HEK293 (cell line): Measurements from ENCODE around the gene CDO1.

ENCODE experiments used
- CTCF ChIA-PET: fragments of 350-600 bp; formaldehyde crosslinking; extraction: SDS; loops from one replicate; lab custom pipeline; 2021; ENCODE audit warnings: antibody characterized with exemption; lab: Yijun Ruan, JAX
- POLR2A ChIA-PET: fragments of 300-600 bp; formaldehyde crosslinking; extraction: SDS; loops from one replicate; lab custom pipeline; 2020; ENCODE audit warnings: antibody characterized with exemption, inconsistent platforms; lab: Yijun Ruan, JAX
- H3K27ac ChIP-seq: fragments of 200-500 bp; sonication (Bioruptor generic); 2 replicates; pipeline ENCODE4 v1.5.1; 2014; ENCODE audit warnings: low read depth, low read length, control low read depth, inconsistent platforms; ENCODE audit errors: extremely low read depth
- H3K36me3 ChIP-seq, 2 experiments: fragments of 200-500 bp in 1 of 2; sonication (Bioruptor generic) in 1 of 2; 1 replicate in 1 of 2; 2 replicates in 1 of 2; pipeline ENCODE4 v1.5.1; 2014 to 2017; ENCODE audit warnings: inconsistent platforms in 2 of 2, low read length in 2 of 2; ENCODE audit not compliant: control insufficient read depth in 2 of 2, insufficient read depth in 1 of 2
- H3K4me1 ChIP-seq: fragments of 200-500 bp; sonication (Bioruptor generic); 2 replicates; pipeline ENCODE4 v1.5.1; 2014; ENCODE audit warnings: mild to moderate bottlenecking, low read length, inconsistent platforms; ENCODE audit not compliant: control insufficient read depth, insufficient read depth
- H3K4me3 ChIP-seq: 2 replicates; pipeline ENCODE4 v1.5.1; 2011; ENCODE audit warnings: low read depth, mild to moderate bottlenecking, control low read depth, low read length, moderate library complexity
- H3K9me3 ChIP-seq: fragments of 200-500 bp; sonication (Bioruptor generic); 2 replicates; pipeline ENCODE4 v1.5.1; 2014; ENCODE audit warnings: low read depth, low read length, inconsistent platforms; ENCODE audit not compliant: control insufficient read depth, insufficient read depth
- BCL11A ChIP-seq: fragments of 450-650 bp; formaldehyde crosslinking; IDR thresholded peaks from 2 replicates; pipeline ENCODE4 v1.5.1; 2016; ENCODE audit warnings: low read depth, missing biosample characterization, missing genetic modification characterization
- CTCF ChIP-seq: fragments of 450-650 bp; formaldehyde crosslinking; IDR thresholded peaks from 2 replicates; pipeline ENCODE4 v1.5.1; 2016; ENCODE audit warnings: missing biosample characterization, missing genetic modification characterization
- EGR2 ChIP-seq: fragments of 450-650 bp; formaldehyde crosslinking; IDR thresholded peaks from 2 replicates; pipeline ENCODE4 v1.5.1; 2016; ENCODE audit warnings: low read depth, missing biosample characterization, missing genetic modification characterization
- FEZF1 ChIP-seq: fragments of 450-650 bp; formaldehyde crosslinking; IDR thresholded peaks from 2 replicates; pipeline ENCODE4 v1.5.1; 2016; ENCODE audit warnings: missing biosample characterization, missing genetic modification characterization
- GLIS1 ChIP-seq: fragments of 450-650 bp; formaldehyde crosslinking; IDR thresholded peaks from 2 replicates; pipeline ENCODE4 v1.5.1; 2016; ENCODE audit warnings: missing biosample characterization, missing genetic modification characterization
- KLF1 ChIP-seq: fragments of 450-650 bp; formaldehyde crosslinking; IDR thresholded peaks from 2 replicates; pipeline ENCODE4 v1.5.1; 2016; ENCODE audit warnings: missing biosample characterization, missing genetic modification characterization
- KLF17 ChIP-seq: fragments of 450-650 bp; formaldehyde crosslinking; IDR thresholded peaks from 2 replicates; pipeline ENCODE4 v1.5.1; 2016; ENCODE audit warnings: missing biosample characterization, missing genetic modification characterization
- KLF8 ChIP-seq: fragments of 450-650 bp; formaldehyde crosslinking; IDR thresholded peaks from 2 replicates; pipeline ENCODE4 v1.5.1; 2016; ENCODE audit warnings: missing biosample characterization, missing genetic modification characterization
- ZBTB17 ChIP-seq: fragments of 450-650 bp; formaldehyde crosslinking; IDR thresholded peaks from 2 replicates; pipeline ENCODE4 v1.5.1; 2016; ENCODE audit warnings: missing biosample characterization, missing genetic modification characterization
- ZBTB20 ChIP-seq: fragments of 450-650 bp; formaldehyde crosslinking; IDR thresholded peaks from 2 replicates; pipeline ENCODE4 v1.5.1; 2016; ENCODE audit warnings: missing biosample characterization, missing genetic modification characterization
- ZFP3 ChIP-seq: fragments of 450-650 bp; formaldehyde crosslinking; IDR thresholded peaks from 2 replicates; pipeline ENCODE4 v1.5.1; 2016; ENCODE audit warnings: low read depth, missing biosample characterization, missing genetic modification characterization
- ZNF10 ChIP-seq: fragments of 450-650 bp; formaldehyde crosslinking; IDR thresholded peaks from 2 replicates; pipeline ENCODE4 v1.5.1; 2017; ENCODE audit warnings: missing biosample characterization, missing genetic modification characterization
- ZNF155 ChIP-seq: fragments of 450-650 bp; formaldehyde crosslinking; IDR thresholded peaks from 2 replicates; pipeline ENCODE4 v1.5.1; 2016; ENCODE audit warnings: missing biosample characterization, missing genetic modification characterization
- ZNF26 ChIP-seq: fragments of 450-650 bp; formaldehyde crosslinking; IDR thresholded peaks from 2 replicates; pipeline ENCODE4 v1.5.1; 2016; ENCODE audit warnings: missing biosample characterization, missing genetic modification characterization
- ZNF423 ChIP-seq: fragments of 450-650 bp; formaldehyde crosslinking; IDR thresholded peaks from 2 replicates; pipeline ENCODE4 v1.5.1; 2016; ENCODE audit warnings: missing biosample characterization, missing genetic modification characterization
- ZNF426 ChIP-seq: fragments of 450-650 bp; formaldehyde crosslinking; IDR thresholded peaks from 2 replicates; pipeline ENCODE4 v1.5.1; 2017; ENCODE audit warnings: missing biosample characterization, missing genetic modification characterization, mild to moderate bottlenecking, inconsistent platforms, moderate library complexity
- ZNF549 ChIP-seq: fragments of 450-650 bp; IDR thresholded peaks from 2 replicates; pipeline ENCODE4 v1.5.1; 2018; ENCODE audit warnings: missing biosample characterization, missing genetic modification characterization, mild to moderate bottlenecking, inconsistent platforms, moderate library complexity
- ZNF558 ChIP-seq: fragments of 450-650 bp; formaldehyde crosslinking; IDR thresholded peaks from 2 replicates; pipeline ENCODE4 v1.5.1; 2016; ENCODE audit warnings: missing biosample characterization, missing genetic modification characterization
- ZNF561 ChIP-seq: fragments of 450-650 bp; IDR thresholded peaks from 2 replicates; pipeline ENCODE4 v1.5.1; 2018; ENCODE audit warnings: missing biosample characterization, missing genetic modification characterization, borderline replicate concordance
- ZNF580 ChIP-seq: fragments of 450-650 bp; formaldehyde crosslinking; IDR thresholded peaks from 2 replicates; pipeline ENCODE4 v1.5.1; 2016; ENCODE audit warnings: missing biosample characterization, missing genetic modification characterization
- ZNF692 ChIP-seq: fragments of 450-650 bp; formaldehyde crosslinking; IDR thresholded peaks from 2 replicates; pipeline ENCODE4 v1.5.1; 2016; ENCODE audit warnings: missing biosample characterization, missing genetic modification characterization
- ZNF704 ChIP-seq: fragments of 450-650 bp; formaldehyde crosslinking; IDR thresholded peaks from 2 replicates; pipeline ENCODE4 v1.5.1; 2016; ENCODE audit warnings: missing biosample characterization, missing genetic modification characterization
- ZNF785 ChIP-seq: fragments of 450-650 bp; formaldehyde crosslinking; IDR thresholded peaks from 2 replicates; pipeline ENCODE4 v1.5.1; 2016; ENCODE audit warnings: missing biosample characterization, missing genetic modification characterization
- ZNF830 ChIP-seq: fragments of 450-650 bp; IDR thresholded peaks from 2 replicates; pipeline ENCODE4 v1.5.0; 2018; ENCODE audit warnings: missing biosample characterization, missing genetic modification characterization, low read depth, mild to moderate bottlenecking, moderate library complexity
- ZSCAN4 ChIP-seq: fragments of 450-650 bp; formaldehyde crosslinking; IDR thresholded peaks from 2 replicates; pipeline ENCODE4 v1.5.1; 2017; ENCODE audit warnings: missing biosample characterization, missing genetic modification characterization

Gene CDO1

GRCh38 chr5:115842952-115843351 is 26.5 kb upstream of the CDO1 start (continued):
- TF ChIP-seq ZBTB20 (tag by site-specific recombination) (no peak), ZBTB17 (tag by site-specific recombination) (no peak), KLF1 (no peak), EGR2 (tag by site-specific recombination) (no peak), ZNF704 (tag by site-specific recombination) (no peak), ZNF426 (tag by site-specific recombination) (no peak), ZNF549 (tag by site-specific recombination) (no peak), KLF8 (no peak), ZFP3 (tag by site-specific recombination) (no peak), ZNF830 (tag by site-specific recombination) (no peak), KLF17 (tag by site-specific recombination) (no peak), ZNF692 (tag by site-specific recombination) (no peak), ZNF10 (tag by site-specific recombination) (no peak), ZSCAN4 (tag by site-specific recombination) (no peak), ZNF561 (tag by site-specific recombination) (no peak)

- CTCF ChIA-PET = interaction anchor here (1.0 to 1.6 kb wide), 4 partner anchors 31 to 225 kb away, joined by 3 to 9 read pairs (median 5); no protein-coding TSS in a partner anchor
- 0 out of 2 replicates have a peak, but pooled peaks have one; percentile 12 for TF ChIP-seq KLF17 (tag by site-specific recombination)
- TF ChIP-seq EGR2 (tag by site-specific recombination) = peak; percentile 80
- no peak for TF ChIP-seq ZNF155 (tag by site-specific recombination)
- 0 out of 2 replicates have a peak, but pooled peaks have one; percentile 4 for TF ChIP-seq KLF1
- no peak for TF ChIP-seq ZNF580 (tag by site-specific recombination)
- TF ChIP-seq ZNF423 (tag by site-specific recombination) = peak; percentile 98
- peak; percentile 69 for TF ChIP-seq GLIS1
- TF ChIP-seq ZNF558 (tag by site-specific recombination) = 0 out of 2 replicates have a peak, but pooled peaks have one; percentile 46
- TF ChIP-seq ZNF26 (tag by site-specific recombination) = no peak
- TF ChIP-seq ZNF785 (tag by site-specific recombination) = no peak
- TF ChIP-seq ZBTB17 (tag by site-specific recombination) = 0 out of 2 replicates have a peak, but pooled peaks have one; percentile 31
- TF ChIP-seq FEZF1 (tag by site-specific recombination) = 0 out of 2 replicates have a peak, but pooled peaks have one; percentile 6
- no peak for TF ChIP-seq BCL11A (tag by site-specific recombination)
- peak; percentile 89 for TF ChIP-seq CTCF (tag by site-specific recombination)
Observed at GRCh38 chr5:115842089-115842935, 25.9 kb upstream of the CDO1 start.

More at GRCh38 chr5:115842089-115842935, 25.9 kb upstream of the CDO1 start:
- Histone ChIP-seq H3K4me1 (peaks cover 23% of the 10 kb centered on the region; the same call in 1 of the 2 replicates), H3K36me3 (peaks cover 4 to 7% of the 10 kb centered on the region in 2 experiments), H3K9me3 (no peaks in the 10 kb centered on the region), H3K27ac (peak overlapping the region; percentile 95), H3K4me3 (peak overlapping the region; percentile 64)
- POLR2A ChIA-PET = interaction anchor here (1.2 kb wide), 1 partner anchor 26 kb away, joined by 4 read pairs; the partner anchor contains the start of gene CDO1
